Neutrophil (primary cell): Measurements from ENCODE around the gene USP34.
A peak's percentile ranks its signal among the peaks of the same experiment; 100 is the strongest.

Source experiments
- H3K27ac ChIP-seq: fragments of 200-600 bp; sonication (generic); 2 replicates; pipeline ENCODE4 v1.5.1; 2016; ENCODE audit warnings: mild to moderate bottlenecking, moderate library complexity
- H3K27me3 ChIP-seq: fragments of 200-600 bp; sonication (generic); 2 replicates; pipeline ENCODE4 v1.6.0; 2016; ENCODE audit warnings: mild to moderate bottlenecking
- H3K36me3 ChIP-seq: fragments of 200-600 bp; sonication (generic); 2 replicates; pipeline ENCODE4 v1.5.1; 2017
- H3K4me1 ChIP-seq, 2 experiments: fragments of 200-600 bp in 1 of 2; sonication (generic) in 1 of 2; 1 replicate in 1 of 2; 2 replicates in 1 of 2; pipeline versions ENCODE4 v1.5.1 to v1.6.1; 2013 to 2016; ENCODE audit warnings: low read depth in 1 of 2, low read length in 1 of 2, mild to moderate bottlenecking in 1 of 2, moderate library complexity in 1 of 2; ENCODE audit not compliant: control insufficient read depth in 1 of 2, insufficient read depth in 1 of 2
- H3K4me3 ChIP-seq, 2 experiments: fragments of 200-600 bp in 1 of 2; sonication (generic) in 1 of 2; 1 replicate in 1 of 2; 2 replicates in 1 of 2; pipeline ENCODE4 v1.5.1; 2013 to 2016; ENCODE audit warnings: low read depth in 1 of 2, low read length in 1 of 2, mild to moderate bottlenecking in 1 of 2, moderate library complexity in 1 of 2
- H3K9me3 ChIP-seq: fragments of 200-600 bp; sonication (generic); 2 replicates; pipeline ENCODE4 v1.5.1; 2016
- TF ChIP-seq, protein P1 (sequence below): fragments of 200-600 bp; sonication (generic); IDR thresholded peaks from 2 replicates; pipeline ENCODE4 v1.5.1; 2016; ENCODE audit warnings: antibody characterized with exemption

The USP34 gene

DNA sequence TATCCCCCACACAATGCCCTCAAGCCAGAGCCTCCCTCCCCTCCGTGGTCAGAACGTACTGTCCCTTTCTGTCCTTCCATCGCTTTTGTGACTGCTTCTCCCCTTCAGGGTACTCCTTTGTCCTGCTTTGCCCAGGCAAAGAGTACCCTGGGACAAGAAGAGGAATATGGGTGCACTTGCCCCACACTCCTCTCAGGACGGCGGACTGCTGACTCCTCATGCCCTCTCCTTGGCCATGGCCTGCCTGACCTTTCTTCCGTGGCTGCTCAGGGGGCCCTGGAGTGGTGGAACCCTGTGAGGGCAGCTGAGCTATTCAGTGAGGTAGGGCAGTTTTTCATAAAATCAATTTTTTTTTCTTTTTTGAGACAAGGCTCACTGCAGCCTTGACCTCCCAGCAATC lies 290.2 kb downstream of the USP34 start:
- TF ChIP-seq, protein P1, sequence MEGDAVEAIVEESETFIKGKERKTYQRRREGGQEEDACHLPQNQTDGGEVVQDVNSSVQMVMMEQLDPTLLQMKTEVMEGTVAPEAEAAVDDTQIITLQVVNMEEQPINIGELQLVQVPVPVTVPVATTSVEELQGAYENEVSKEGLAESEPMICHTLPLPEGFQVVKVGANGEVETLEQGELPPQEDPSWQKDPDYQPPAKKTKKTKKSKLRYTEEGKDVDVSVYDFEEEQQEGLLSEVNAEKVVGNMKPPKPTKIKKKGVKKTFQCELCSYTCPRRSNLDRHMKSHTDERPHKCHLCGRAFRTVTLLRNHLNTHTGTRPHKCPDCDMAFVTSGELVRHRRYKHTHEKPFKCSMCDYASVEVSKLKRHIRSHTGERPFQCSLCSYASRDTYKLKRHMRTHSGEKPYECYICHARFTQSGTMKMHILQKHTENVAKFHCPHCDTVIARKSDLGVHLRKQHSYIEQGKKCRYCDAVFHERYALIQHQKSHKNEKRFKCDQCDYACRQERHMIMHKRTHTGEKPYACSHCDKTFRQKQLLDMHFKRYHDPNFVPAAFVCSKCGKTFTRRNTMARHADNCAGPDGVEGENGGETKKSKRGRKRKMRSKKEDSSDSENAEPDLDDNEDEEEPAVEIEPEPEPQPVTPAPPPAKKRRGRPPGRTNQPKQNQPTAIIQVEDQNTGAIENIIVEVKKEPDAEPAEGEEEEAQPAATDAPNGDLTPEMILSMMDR: no peak
- H3K9me3 ChIP-seq: no peaks in the 10 kb centered on the region
- peaks cover 24 to 33% of the 10 kb centered on the region in 2 experiments for H3K4me1 ChIP-seq
- H3K4me3 ChIP-seq: no peak overlapping the region
- peaks cover 61% of the 10 kb centered on the region for H3K36me3 ChIP-seq
- no peaks in the 10 kb centered on the region for H3K27me3 ChIP-seq
- H3K27ac ChIP-seq: no peak overlapping the region

DNA sequence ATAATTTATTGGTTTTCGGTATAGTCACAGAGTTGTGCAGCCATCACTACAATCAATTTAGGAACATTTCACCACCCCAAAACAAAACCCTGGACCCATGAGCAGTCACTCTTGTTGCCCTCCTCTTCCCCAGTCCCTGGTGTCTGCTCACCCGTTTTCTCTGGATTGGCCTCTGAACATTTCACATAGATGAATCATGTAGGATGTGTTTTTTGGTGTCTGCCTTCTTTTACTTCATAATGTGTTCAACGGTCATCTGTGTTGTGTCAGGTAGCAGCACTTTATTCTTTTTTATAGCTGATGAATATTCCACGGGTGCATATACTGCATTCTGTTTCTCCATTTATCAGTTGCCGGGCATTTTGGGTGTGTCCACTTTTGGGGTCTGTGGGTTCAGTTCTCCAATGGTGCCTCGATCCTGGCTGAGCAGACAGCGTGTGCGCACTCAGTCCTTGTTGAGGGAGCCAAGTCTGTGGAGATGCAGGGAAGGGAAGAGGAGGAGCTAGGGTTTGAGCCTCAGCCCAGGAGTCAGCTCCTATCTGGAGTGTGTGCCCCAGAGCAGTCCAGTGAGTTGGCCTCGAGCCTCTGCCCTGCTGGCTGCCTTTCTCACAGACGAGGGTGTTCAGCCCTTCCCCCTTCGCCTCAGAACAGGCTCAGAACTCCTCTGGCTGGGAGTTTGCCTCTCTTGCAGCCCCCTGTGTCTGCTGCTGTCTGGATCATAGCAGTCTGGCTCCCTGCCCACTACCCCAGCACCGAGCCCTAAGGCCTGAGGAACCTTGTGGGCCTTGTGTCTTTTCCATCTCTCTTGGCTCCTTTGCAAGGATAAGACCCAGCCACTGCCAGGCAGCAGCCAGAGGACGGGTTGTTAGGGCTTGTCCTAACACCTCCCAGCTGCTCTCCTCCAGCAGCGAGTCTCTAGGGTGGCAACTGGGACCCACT lies 290.9 kb downstream of the USP34 start:
- Histone ChIP-seq H3K27me3 (no peaks in the 10 kb centered on the region), H3K9me3 (no peaks in the 10 kb centered on the region), H3K36me3 (peaks cover 54% of the 10 kb centered on the region), H3K4me3 (no peak overlapping the region), H3K4me1 (peaks cover 24 to 33% of the 10 kb centered on the region in 2 experiments), H3K27ac (no peak overlapping the region)
- TF ChIP-seq, protein P1: no peak

DNA sequence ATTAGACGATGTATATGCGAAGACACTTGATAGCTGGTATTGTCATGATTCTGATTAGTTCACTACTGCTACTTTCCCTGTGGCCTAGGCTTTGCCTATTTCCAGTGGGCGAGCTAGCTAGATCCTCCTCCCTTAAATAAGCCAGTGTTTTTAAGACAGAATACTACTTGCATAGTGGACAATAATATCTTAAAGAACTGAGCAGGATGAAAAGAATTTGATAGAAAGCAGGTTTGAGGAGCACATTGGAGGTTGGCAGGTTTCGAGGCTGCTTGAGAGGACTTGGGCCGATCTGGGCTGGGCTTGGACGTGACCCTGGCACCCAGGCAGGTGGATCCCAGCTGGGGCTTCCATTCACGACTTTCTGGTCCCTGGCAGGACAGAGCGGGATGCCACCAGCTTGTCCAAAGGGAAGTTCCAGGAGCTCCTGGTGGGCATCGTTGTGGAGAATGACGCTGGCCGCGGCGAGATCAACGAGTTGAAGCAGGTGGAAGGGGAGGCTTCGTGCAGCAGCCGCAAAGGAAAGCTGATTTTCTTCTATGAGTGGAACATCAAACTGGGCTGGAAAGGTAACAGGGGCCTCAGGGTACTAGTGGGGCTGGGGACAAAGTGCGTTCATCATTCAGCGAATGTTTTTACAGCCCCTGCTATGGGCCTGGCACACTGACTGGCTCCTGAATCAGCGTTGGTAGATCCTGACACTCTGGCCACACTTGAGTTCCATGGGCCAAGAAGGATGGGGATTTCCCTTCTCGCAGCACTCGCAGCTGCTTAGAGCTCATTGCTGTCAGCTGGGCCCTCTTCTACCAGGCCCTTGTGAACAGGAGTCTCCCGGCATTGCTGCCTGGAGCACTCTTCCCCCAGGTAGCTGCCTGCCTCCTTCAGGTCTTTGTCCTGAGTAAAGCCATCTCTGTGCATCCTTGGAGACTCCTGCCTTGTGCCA lies 292.0 kb downstream of the USP34 start:
- H3K27me3 ChIP-seq: no peaks in the 10 kb centered on the region
- peak overlapping the region; percentile 95 for H3K27ac ChIP-seq
- TF ChIP-seq, protein P1: no peak
- H3K9me3 ChIP-seq: no peaks in the 10 kb centered on the region
- H3K4me1 ChIP-seq: peaks cover 24 to 33% of the 10 kb centered on the region in 2 experiments
- peaks cover 43% of the 10 kb centered on the region for H3K36me3 ChIP-seq
- peak overlapping the region; percentile 93 to 96 for H3K4me3 ChIP-seq

DNA sequence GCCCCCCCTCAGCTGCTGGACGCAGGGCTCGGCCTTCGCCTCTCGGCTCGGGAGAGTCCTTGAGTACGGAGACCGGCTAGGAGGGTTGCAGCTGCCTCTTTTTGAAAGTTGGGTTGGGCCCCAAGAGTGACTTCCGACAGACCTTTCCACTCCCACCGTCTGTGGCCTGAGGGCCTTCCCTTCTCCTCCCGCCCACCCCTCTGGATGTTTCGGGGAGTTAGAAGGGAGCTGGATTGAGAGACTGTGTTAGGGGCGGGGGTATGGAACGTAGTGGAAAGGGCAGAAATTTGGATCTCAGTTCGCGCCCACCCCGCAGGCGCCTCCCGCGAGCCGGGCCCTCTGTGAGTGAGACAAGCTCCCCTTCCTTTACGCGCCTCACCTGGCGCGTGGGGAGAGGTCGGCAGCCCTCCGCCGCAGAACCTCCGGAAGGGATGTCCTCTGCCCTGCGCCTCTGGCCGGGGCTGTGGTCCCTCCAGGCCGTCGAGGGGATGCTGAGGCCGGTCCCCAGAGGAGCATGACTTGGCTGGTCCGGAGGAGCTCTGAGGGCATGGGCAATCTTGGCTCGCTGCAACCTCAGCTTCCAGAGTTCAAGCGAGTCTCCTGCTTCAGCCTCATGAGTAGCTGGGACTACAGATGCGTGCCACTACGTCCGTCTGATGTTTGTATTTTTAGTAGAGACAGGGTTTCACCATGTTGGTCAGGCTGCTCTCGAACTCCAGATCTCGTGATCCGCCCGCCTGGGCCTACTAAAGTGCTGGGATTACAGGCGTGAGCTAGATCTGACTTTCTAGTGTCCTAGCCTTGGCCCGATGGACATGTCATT lies 292.9 kb downstream of the USP34 start:
- peak overlapping the region; percentile 93 to 96 for H3K4me3 ChIP-seq
- H3K36me3 ChIP-seq: peaks cover 33% of the 10 kb centered on the region
- TF ChIP-seq, protein P1: no peak
- H3K9me3 ChIP-seq: no peaks in the 10 kb centered on the region
- H3K27ac ChIP-seq: peak overlapping the region; percentile 95
- no peaks in the 10 kb centered on the region for H3K27me3 ChIP-seq
- H3K4me1 ChIP-seq: peaks cover 24 to 33% of the 10 kb centered on the region in 2 experiments
